T-helper 2 cell (primary cell): Measurements from ENCODE around the gene TENM4.
A peak's percentile ranks its signal among the peaks of the same experiment; 100 is the strongest.

Source experiments
- DNase-seq, 5 experiments: peaks; one replicate each; pipeline versions ENCODE4 v3.0.0 to v3.0.0-alpha.2; 2012 to 2022

The TENM4 gene

DNA sequence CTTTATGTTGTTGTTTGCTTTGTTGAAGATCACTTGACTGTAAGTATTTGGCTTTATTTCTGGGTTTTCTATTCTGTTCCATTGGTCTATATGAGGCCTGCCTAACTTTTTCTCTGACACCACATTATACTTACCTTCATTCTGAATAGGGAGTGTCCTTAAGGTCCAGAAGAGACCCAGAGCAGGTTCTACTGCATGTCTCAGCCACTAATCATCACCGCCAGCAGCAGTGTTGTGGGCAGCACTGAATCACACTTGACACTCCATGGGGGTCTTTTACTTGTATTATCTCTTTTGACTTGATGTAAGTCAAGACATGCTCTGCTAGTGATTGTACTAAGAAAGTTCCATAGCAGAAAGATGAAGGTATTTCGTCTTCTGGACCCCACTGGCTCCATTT is 274.9 kb downstream of the TENM4 start:
- DNase-seq: no peak

DNA sequence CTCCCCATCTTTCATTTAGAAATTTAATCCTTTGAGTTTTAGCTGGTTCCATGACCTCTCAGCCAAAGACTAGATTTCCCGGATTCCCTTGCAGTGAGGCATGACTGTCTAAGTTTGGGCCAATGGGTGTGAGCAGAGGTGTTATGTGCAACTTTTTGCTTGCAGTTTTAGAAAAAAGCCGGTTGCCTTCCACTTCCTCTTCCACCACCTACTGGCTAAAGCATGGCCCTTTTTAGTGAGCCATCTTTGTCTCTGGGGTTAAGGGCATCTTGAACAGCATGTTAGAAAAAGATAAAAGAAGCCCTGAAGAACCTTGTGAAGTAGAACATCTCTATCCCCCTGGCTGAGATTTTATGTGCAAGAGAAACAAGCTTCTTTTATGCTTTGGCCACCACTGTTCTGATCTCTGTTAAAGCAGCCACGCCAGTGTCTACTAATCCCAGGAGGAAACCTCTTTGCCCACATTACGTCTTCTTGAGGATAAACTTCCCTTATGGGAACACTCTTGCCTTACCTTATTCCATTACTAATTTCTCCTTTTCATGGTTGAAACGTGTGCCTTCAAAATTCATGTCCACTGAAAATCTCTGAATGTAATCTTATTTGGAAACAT is 279.9 kb downstream of the TENM4 start:
- no peak for DNase-seq

DNA sequence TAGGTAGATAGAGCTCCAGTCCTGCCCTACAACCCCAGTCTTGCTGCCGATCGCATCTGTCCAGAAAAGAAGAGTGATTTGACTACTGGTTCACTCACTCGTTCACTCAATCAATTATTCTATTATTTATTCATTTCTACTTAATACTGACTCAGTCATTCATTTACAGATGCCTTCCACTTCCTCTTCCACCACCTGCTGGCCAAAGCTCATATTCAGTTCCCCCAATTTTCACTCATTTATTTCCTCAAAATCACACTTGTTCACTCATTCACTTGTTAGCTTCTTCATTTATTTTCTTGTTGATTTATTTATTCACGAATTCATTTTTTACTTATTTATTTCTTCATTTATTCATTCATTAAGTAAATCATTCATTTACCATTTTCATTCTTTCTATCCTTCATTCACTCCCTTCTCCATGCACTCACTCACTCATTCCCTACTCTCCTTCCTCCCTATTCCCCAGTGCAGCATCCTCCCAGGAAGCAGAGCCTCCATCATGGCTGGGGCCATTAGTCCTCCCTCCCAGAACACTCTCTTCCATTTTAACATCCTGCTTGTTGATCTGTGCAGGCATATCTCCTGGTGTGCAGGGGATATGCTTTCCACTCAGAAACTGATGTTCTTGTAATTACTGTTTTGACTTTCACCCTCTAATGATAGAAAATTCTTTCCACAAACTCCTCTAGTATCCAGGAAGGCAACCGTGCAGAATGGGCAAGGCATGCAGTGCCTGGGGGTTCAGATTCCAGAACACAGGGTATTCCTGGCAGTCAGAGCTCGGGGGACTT is 281.0 kb downstream of the TENM4 start:
- DNase-seq: no peak

DNA sequence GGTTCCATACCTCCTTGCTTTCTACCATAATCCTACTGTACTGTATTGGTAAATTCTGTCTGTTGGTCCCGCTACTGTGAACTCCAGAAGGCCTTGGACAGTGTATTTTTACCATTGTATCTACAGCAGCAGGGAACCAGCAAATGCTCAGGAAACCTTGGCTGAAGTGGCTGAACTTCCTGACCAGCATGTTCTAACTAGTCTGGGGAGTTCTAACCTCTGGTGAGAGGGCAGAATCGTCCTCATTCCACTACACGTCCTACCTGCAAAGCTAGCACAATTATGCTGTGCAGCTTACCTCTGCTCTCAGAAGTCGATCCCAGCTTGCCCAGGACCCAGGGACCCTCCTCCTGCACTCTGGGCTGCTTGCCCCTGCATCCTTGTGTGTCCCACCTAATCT is 283.1 kb downstream of the TENM4 start:
- DNase-seq: no peak

DNA sequence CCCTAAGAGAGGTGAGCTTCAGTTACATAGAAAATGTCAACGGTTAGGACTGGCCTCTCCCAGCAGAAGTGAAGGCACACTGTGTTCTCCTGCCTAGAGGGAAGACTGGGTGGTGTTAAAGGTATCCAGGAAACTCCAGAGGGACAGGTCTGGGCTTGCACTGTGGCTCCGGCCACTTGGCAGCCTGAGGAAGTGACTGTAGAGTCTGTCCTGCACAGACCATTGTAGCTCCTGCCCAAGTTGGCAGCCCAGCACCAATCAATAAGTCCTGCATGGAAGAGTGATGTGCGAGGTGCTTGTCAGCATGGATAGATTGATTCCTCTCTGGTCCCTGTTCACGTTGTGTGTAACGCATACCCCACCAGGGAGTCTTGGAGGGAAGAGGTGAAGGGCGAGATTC is 284.8 kb downstream of the TENM4 start:
- no peak for DNase-seq

DNA sequence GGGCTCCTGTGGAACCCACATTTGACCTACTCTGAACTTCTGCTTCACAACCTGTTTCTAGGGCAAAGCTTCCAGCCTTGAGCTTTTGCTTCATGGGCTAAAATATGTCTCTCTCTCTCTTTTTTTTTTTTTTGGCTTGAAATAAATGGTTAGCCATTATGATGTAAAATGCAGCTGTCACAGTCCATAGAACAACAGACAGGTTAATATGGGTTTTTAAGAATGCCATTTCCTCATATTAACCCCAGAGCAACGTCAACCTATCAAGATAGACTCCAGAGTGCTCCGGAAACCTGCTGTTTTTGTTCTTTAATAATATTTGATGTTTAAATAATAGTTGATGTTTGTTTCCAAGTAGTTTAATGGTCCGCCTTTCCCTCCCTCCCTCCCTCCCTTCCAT is 285.6 kb downstream of the TENM4 start:
- no peak for DNase-seq

DNA sequence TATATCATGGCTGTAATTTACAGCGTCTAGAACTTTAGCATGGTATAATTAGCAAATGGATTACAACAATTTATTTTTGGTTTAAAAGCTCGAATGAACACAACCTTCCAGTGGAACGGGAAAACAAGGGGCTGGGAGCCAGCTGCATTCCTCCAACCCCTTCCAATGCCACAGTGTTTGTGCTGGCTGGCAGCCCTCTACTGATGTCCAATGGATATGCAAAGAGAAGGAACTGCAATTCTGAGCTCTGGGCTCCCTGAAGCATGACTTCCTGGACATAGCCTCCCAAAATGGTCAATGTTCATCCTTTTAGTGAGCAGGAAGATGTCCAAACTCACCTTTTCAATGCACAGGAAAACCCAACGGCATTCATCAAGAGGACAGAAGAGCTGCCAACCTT is 288.3 kb downstream of the TENM4 start:
- no peak for DNase-seq

DNA sequence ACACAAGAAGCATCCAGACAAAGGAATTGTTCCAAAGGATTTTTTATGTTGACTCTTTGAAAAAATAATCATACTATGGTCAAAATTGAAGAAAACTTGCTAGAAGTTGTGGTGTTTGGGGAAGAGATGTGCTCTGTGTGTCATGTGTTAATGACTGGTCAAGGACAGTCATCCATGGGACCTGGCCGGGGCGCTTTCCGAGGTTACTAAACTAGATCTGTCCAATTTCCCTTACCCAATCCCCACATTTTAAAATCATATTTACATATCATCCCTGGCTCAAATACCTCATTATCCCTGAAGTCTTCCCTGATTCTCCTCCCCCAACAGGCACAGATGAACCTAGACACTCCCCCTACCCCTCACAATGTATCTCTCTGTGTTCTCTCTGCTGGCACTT is 289.4 kb downstream of the TENM4 start:
- DNase-seq: no peak

DNA sequence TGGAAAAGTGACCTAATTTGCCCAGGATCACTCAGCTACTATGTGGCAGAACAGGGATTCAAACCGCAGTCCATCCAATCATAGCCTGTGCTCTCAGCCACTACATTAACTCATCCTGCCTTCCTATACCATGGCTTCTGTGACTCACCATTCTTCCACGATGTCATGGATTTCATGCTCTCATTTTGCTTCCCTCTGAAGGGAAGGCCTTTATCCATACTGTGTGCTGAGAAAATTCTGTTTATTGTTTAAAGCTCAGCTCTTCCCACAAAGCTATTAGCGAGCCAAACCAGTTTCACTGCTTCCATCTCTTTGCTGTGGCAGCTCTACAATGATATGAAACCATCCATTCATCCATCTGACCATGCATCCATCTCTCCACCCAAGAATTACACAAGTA is 289.9 kb downstream of the TENM4 start:
- DNase-seq: no peak

DNA sequence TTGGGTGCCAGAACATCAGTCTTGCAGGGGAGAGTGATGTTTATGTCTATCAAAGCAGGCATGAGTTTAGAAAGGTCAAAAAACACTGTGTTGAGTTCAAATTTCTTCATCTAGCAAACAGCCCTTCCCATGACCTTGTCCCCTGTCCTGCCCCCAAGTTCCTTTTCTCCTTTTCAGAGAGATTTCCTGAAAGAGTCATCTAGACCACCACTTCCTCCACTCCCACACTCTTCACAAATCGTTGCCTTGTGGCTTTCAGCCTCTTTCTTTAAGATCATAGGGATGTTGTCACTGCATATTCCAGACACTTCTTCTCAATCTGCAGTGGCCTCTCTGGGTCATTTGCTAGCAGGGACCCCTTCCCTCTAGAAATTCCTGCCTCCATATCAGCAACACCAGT is 290.5 kb downstream of the TENM4 start:
- no peak for DNase-seq

DNA sequence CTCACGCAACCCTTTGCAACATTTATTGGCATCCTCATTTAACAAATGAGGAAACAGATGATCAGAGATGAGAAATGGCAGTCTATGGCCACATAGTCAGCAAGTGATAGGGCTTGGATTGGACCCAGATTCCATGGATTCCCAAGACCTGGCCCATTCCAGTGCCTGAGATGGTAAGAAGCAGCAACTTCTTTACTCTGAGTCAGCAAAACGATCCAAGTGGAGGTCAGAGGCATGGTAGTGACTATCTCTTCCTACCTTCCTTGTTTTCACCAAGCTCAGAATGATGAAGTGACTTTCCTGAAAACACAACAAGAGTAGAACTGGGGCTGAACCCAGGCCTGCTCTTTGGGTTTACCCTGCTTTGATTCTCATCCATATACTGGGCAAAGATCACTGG is 293.1 kb downstream of the TENM4 start:
- no peak for DNase-seq

DNA sequence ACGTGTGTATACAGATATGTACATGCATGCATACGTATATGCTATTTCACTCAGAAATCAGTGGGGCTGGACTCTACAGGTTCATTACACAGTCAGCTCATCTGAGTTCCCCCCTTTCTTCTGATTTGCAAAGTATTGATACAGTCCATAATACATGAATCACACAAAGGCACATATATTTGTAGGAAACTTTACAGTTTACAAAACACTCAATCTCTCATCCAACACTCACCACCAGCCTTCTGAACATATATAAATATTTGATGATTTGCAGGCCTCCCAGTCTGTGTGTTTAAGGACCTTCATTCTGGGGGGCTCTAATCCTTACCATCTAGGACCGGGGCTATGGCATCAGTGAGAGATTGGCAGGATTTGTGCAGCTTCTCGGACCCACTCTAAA is 293.8 kb downstream of the TENM4 start:
- DNase-seq: no peak

DNA sequence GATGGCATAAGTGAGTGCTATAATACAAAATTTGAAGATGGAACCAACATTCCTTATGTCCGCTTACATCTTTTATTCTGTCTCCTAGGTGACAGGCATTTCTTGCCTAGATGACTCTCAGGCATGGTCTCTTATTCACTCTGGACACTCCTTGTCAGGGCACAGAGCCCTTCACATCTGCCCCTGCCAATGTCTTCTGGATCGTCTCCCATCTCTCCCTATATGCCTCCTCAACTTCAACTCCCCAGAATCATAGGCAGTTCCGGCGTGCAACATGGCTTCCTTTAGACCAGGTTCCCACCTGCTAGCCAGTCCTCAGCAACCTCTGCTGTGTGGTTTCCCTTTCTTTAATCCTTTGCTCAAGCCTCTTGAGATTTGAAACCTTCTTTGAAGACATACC is 300.9 kb downstream of the TENM4 start:
- peak in 1 of 5 experiments; percentile 13 for DNase-seq

DNA sequence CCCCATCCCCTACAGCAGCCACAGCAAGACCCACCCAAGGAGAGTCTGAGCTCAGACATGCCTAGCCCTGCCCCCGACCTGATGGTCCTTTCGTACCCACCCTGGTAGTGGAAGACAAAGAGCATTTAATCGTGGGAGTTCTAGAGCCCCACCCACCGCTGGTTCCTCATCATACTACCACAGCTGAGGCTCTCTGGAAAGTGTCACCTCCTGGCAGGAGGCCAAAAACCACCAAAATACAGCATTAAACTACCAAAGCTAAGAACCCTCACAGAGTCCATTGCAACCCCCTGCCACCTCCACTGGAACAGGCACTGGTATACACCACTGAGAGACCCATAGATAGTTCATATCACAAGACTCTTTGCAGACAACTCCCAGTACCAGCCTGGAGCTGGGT is 311.1 kb downstream of the TENM4 start:
- no peak for DNase-seq

DNA sequence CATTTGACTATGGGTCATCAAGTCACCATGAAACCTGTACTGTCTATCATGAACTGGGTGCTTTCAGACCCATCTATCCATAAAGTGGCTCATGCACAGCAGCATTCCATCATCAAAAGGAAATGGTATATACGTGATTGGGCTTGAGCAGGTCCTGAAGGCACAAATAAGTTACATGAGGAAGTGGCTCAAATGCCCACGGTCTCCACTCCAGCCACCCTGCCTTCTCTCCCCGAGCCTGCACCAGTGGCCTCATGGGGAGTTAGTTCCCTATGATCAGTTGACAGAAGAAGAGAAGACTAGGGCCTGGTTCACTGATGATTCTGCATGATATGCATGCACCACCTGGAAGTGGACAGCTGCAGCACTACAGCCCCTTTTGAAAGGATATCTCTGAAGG is 312.5 kb downstream of the TENM4 start:
- no peak for DNase-seq

DNA sequence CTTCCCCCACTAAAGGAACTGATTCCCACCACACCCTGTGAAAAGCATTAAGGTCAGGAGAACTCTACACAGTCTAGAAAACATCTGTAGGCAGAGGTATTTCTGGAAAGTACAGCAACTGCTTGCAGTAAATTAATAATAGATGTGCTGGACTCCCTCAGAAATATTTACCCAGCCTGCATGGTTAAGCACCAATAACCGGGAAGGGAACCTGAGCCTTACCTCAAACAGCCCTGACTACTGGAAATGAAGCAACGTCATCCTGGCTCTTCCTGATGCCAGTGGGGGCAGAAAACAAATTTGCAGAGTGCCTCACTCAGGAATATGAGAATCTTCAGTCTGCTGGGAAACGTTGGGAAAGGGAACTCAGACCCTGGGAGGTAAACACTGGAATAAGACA is 318.1 kb downstream of the TENM4 start:
- DNase-seq: no peak

DNA sequence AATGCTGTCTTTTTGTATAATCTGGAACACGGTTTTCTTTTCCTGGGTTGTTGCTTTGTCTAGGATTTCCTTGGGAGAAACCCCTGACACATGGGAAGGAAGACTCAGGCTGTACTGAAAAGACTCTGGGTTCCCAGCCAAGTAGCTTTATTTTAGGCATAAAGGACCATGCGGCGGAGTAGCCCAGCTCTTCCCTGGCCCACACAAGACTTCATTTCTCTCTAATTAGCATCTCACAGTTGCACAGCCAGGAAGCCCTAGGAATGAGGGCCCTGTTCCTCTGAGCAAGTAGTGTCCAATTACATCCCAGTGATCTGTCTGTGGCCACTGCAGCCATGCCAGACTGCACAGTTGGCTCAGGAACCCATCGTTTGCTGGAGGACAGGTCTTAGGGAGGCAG is 319.5 kb downstream of the TENM4 start:
- DNase-seq: no peak

DNA sequence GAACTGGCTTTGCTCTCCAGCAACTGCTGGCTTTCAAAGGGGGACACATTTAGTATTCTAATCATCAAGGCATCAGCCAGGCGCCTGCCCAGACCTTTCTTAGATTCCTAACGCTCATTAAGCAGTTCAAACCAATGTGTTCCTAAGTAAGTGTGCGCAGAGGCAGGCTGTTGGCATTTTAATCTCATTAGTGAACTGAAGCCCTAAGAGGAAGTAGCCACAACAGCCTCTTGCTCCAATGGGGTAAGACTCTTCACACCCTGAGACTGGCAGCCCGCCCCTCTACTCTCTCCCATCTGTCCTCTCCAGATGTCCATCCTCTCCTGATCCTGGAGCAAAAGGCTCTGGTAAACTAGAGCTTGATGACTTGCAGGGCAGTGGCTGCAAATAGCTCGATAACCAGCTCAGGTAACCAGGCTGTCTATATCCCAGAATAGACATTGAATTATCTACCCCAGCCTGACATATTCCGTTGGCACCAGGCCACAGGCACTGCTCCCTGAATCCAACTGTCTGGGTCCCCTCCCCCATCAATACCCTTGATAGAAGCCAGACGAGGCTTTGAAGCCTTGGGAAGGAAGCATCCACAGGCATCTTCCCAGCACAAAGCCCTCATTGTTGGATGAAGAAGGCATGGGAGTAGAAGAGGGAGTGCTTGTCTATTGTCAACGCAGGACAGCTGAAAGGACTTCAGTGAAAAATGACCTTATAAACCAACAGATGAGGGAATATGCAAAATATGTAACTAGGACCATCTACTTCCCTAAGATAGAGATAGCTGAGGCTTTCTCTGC is 321.1 kb downstream of the TENM4 start:
- no peak for DNase-seq

DNA sequence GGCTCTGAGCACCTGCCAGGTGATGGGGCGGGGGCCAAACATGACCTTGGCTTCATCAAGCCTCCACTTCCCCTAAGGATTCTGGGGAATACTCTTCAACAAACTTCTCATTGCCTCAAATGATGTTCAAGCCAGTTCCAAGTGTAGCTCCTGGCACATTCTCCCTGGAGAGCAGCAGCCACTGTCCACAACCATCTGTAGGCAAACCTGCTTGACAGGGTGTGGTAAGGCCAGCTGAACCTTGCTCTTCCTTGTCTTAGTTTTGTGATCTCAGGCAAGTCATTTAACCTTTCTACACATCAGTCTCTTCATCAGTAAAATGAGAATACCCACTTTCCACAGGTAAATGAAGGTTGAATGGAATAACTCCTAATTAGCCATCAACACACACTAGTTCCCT is 323.3 kb downstream of the TENM4 start:
- DNase-seq: no peak

DNA sequence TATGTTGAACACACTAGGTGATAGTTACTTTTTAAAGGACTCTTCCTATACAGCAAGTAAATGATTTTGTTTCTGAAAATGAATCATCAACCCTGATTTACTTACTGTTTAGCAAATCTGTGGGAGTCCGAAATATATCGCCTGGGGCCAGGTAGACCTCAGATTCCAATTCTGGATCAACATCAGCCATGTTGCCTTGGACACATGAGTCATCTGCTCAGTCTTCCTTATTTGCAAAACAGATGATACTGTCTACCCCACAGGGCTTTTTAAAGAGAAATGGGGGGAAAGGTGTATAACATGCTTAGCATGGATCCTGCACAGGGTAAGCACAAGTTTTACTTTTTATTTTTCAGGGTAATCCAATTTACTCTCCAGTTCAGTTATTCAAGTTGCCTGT is 324.2 kb downstream of the TENM4 start:
- no peak for DNase-seq

DNA sequence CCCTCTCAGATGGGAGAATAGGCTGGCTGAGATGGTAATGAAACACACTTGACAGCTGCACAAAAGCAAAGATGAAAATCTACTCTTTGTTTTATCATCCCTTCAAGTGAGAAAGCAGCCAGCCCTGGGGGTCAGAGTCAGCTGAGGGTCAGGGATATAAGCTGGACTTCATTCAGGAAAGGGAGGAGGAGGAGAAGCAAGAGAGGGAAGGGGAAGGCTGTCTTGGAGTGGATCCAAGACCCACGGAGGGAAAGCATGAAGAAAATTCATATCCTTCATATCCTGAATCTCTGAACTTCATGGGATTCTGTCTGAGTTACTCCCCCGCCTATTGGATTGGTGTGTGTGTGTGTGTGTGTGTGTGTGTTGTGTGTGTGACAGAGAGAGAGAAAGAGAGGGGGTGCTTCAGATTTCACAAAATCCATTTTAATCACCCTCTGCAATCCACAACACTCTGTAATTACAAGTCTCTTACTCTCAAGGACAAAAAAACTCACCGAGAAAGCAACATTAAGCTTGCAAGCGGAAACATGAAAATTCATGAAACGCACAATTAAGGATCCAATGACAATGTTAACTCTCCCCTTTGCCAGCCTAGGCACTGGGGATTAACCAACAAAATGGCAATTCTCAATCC is 327.7 kb downstream of the TENM4 start:
- DNase-seq: no peak

DNA sequence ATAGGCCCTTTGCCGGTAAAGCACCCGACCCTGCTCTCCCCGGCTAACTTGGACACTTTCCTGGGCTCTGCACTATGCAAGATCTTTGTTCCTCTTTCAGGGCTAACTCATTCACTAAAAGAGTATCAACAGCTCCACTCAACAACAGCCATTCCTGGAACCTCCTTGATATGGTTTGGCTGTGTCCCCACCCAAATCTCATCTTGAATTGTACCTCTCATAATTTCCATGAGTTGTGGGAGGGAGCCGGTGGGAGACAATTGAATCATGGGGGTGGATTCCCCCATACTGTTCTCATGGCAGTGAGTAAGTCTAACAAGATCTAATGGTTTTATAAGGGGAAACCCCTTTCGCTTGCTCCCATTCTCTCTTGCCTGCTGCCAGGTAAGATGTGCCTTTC is 330.0 kb downstream of the TENM4 start:
- no peak for DNase-seq

DNA sequence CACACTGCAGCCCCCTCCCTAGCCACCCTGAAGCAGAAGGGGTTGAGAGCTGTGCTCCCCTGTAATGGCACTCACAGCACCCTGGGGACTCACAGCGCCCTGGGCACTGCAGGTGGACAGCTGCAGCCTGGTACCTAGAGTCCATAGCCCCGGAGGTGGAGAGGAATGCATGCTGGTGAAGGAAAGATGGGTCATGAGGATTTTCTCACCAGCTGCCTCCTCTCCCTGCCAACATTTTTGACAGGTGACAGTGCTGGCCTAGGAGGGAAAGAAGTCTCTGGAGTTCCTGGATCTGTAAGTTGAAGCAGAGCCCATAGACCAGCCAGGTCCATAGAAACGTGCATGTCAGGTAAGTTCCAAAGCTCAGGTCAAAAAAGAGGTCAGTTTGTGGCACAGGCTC is 330.5 kb downstream of the TENM4 start:
- DNase-seq: no peak

DNA sequence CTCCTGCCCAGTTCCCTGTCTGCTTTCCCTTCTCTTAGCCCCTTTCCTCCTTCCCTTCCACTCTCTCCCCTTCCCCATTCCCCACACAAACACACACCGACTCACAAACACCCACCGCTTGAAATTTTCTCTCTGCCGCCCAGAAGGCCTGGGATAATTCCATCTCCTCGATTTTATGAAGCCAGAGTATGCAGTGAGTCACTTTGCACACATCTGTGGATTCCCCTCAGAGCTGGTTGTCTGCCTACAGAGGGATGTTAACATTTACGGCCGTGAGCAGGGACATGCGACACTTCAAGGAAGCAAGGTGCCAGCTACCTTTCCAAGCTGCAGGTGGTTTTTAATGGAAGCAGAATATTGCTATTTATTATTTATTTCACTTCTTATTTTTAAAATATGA is 332.0 kb downstream of the TENM4 start:
- DNase-seq: no peak
